ENCODE data around the gene SLC16A10. TPM values are rescaled to one million over a fixed set of nuclear protein-coding genes. Genes with fewer than 3 reads are reported as not detected.
"Not testable (repeated sequence)": the region's sequence is repeated elsewhere in the genome, so short reads cannot be mapped to it uniquely, and the experiment has no call there.

Gene SLC16A10
- polyA plus RNA-seq, 1 donor (not counting 4 experiments of a cell fraction or from before 2014, with no cell fraction given), result not detected

- TF ChIP-seq CTCF (optimal IDR thresholded peaks at IDR 0.05 in 1 of 3, IDR thresholded peaks at IDR 0.05 in 1 of 3, conservative IDR thresholded peaks at IDR 0.05 in 1 of 3; ENCODE audit: extremely low read depth in 1 of 3, insufficient read depth in 2 of 3, low read length in 3 of 3) (no peak), EZH2 (IDR thresholded peaks at IDR 0.05; ENCODE audit: low read length) (no peak)
These were observed 166.9 kb downstream of the SLC16A10 start for GRCh38 chr6:111254004-111254778.

GRCh38 chr6:111254779-111255166 lies 167.5 kb downstream of the SLC16A10 start:
- H3K4me3 ChIP-seq (ENCODE audit: control insufficient read depth in 2 of 3, extremely low read depth in 1 of 3, insufficient read depth in 2 of 3, low read depth in 1 of 3, low read length in 3 of 3), result no peak overlapping the region
- FAIRE-seq, result no peak
- H3K9me1 ChIP-seq (ENCODE audit: control insufficient read depth, extremely low read depth, insufficient read depth, low read length), result no peaks in the 10 kb centered on the region
- no peaks in the 10 kb centered on the region for H3K36me3 ChIP-seq (ENCODE audit: control insufficient read depth in 2 of 2, extremely low read depth in 1 of 2, insufficient read depth in 2 of 2, low read length in 2 of 2)
- no peak overlapping the region for H3K4me2 ChIP-seq (ENCODE audit: control insufficient read depth, extremely low read depth, insufficient read depth, low read depth, low read length)
- dilution Hi-C loops (cut with MboI; ENCODE audit: extremely low pct_ligation_motif_present, low sequenced_read_pairs), result no loop called here
- no peak overlapping the region for H3K27ac ChIP-seq (ENCODE audit: control insufficient read depth, insufficient read depth, low read length)
- no peak overlapping the region for H3K9ac ChIP-seq (ENCODE audit: control insufficient read depth, extremely low read depth, insufficient read depth, low read length)
- no peaks in the 10 kb centered on the region for H3K4me1 ChIP-seq (ENCODE audit: control insufficient read depth, extremely low read depth, insufficient read depth, low read length)
- H4K20me1 ChIP-seq (ENCODE audit: control insufficient read depth, extremely low read depth, insufficient read depth, low read length), result no peaks in the 10 kb centered on the region
- no peaks in the 10 kb centered on the region for H3K27me3 ChIP-seq (ENCODE audit: control insufficient read depth, extremely low read depth, insufficient read depth, low read length)
- H2AFZ ChIP-seq (ENCODE audit: control insufficient read depth, low read length), result no peak overlapping the region
- no peaks in the 10 kb centered on the region for H3K79me2 ChIP-seq (ENCODE audit: control insufficient read depth, insufficient read depth, low read length)
- DNase-seq (ENCODE audit: low read depth, low spot score), result no peak
- no peaks in the 10 kb centered on the region for H3K9me3 ChIP-seq (ENCODE audit: control insufficient read depth, low read depth, low read length)
- TF ChIP-seq CTCF (optimal IDR thresholded peaks at IDR 0.05 in 1 of 3, IDR thresholded peaks at IDR 0.05 in 1 of 3, conservative IDR thresholded peaks at IDR 0.05 in 1 of 3; ENCODE audit: extremely low read depth in 1 of 3, insufficient read depth in 2 of 3, low read length in 3 of 3), result no peak
- TF ChIP-seq EZH2 (IDR thresholded peaks at IDR 0.05; ENCODE audit: low read length), result no peak

More at GRCh38 chr6:111254004-111254778, 166.9 kb downstream of the SLC16A10 start:
- Histone ChIP-seq H3K79me2 (ENCODE audit: control insufficient read depth, insufficient read depth, low read length) (no peaks in the 10 kb centered on the region), H3K4me3 (ENCODE audit: control insufficient read depth in 2 of 3, extremely low read depth in 1 of 3, insufficient read depth in 2 of 3, low read depth in 1 of 3, low read length in 3 of 3) (no peak overlapping the region), H3K36me3 (ENCODE audit: control insufficient read depth in 2 of 2, extremely low read depth in 1 of 2, insufficient read depth in 2 of 2, low read length in 2 of 2) (no peaks in the 10 kb centered on the region), H3K9ac (ENCODE audit: control insufficient read depth, extremely low read depth, insufficient read depth, low read length) (no peak overlapping the region), H3K9me3 (ENCODE audit: control insufficient read depth, low read depth, low read length) (no peaks in the 10 kb centered on the region), H3K4me1 (ENCODE audit: control insufficient read depth, extremely low read depth, insufficient read depth, low read length) (no peaks in the 10 kb centered on the region), H2AFZ (ENCODE audit: control insufficient read depth, low read length) (no peak overlapping the region), H3K9me1 (ENCODE audit: control insufficient read depth, extremely low read depth, insufficient read depth, low read length) (no peaks in the 10 kb centered on the region), H3K27ac (ENCODE audit: control insufficient read depth, insufficient read depth, low read length) (no peak overlapping the region), H4K20me1 (ENCODE audit: control insufficient read depth, extremely low read depth, insufficient read depth, low read length) (no peaks in the 10 kb centered on the region), H3K27me3 (ENCODE audit: control insufficient read depth, extremely low read depth, insufficient read depth, low read length) (no peaks in the 10 kb centered on the region), H3K4me2 (ENCODE audit: control insufficient read depth, extremely low read depth, insufficient read depth, low read depth, low read length) (no peak overlapping the region)
- dilution Hi-C loops (cut with MboI; ENCODE audit: extremely low pct_ligation_motif_present, low sequenced_read_pairs), result no loop called here
- DNase-seq (ENCODE audit: low read depth, low spot score) (no peak), FAIRE-seq (no peak)

- H3K27ac ChIP-seq (ENCODE audit: control insufficient read depth, insufficient read depth, low read length); H3K36me3 ChIP-seq (ENCODE audit: control insufficient read depth in 2 of 2, extremely low read depth in 1 of 2, insufficient read depth in 2 of 2, low read length in 2 of 2); FAIRE-seq; H3K4me3 ChIP-seq (ENCODE audit: control insufficient read depth in 2 of 3, extremely low read depth in 1 of 3, insufficient read depth in 2 of 3, low read depth in 1 of 3, low read length in 3 of 3); H3K27me3 ChIP-seq (ENCODE audit: control insufficient read depth, extremely low read depth, insufficient read depth, low read length); H3K4me2 ChIP-seq (ENCODE audit: control insufficient read depth, extremely low read depth, insufficient read depth, low read depth, low read length); dilution Hi-C loops (cut with MboI; ENCODE audit: extremely low pct_ligation_motif_present, low sequenced_read_pairs); H3K4me1 ChIP-seq (ENCODE audit: control insufficient read depth, extremely low read depth, insufficient read depth, low read length); H3K9me1 ChIP-seq (ENCODE audit: control insufficient read depth, extremely low read depth, insufficient read depth, low read length); H4K20me1 ChIP-seq (ENCODE audit: control insufficient read depth, extremely low read depth, insufficient read depth, low read length); H3K9ac ChIP-seq (ENCODE audit: control insufficient read depth, extremely low read depth, insufficient read depth, low read length); DNase-seq (ENCODE audit: low read depth, low spot score); H3K79me2 ChIP-seq (ENCODE audit: control insufficient read depth, insufficient read depth, low read length); H3K9me3 ChIP-seq (ENCODE audit: control insufficient read depth, low read depth, low read length); H2AFZ ChIP-seq (ENCODE audit: control insufficient read depth, low read length): not testable (repeated sequence)
These were observed 168.5 kb downstream of the SLC16A10 start for GRCh38 chr6:111255838-111256237.
